GM12878 (cell line): ENCODE results near the gene MEI1. TPM values are rescaled to one million over a fixed set of nuclear protein-coding genes. Genes with fewer than 3 reads are reported as not detected.

ENCODE experiments used
- ATF7 ChIP-seq: fragments of 450-650 bp; IDR thresholded peaks from 2 replicates; pipeline ENCODE4 v1.6.1; 2016; ENCODE audit warnings: low read depth, mild to moderate bottlenecking
- CEBPZ ChIP-seq: fragments of 150-350 bp; IDR thresholded peaks from 2 replicates; pipeline ENCODE4 v1.6.1; 2016; ENCODE audit warnings: low read depth, low read length
- CHD1 ChIP-seq: IDR thresholded peaks from 2 replicates; pipeline ENCODE4 v1.6.1; 2012; ENCODE audit warnings: low read depth, low read length, improper control_type of control experiment
- SMAD1 ChIP-seq: fragments of 450-650 bp; IDR thresholded peaks from 2 replicates; pipeline ENCODE4 v1.6.1; 2018; ENCODE audit warnings: mild to moderate bottlenecking, low read depth; ENCODE audit not compliant: partially characterized antibody
- ZBTB33 ChIP-seq: fragments of 450-650 bp; IDR thresholded peaks from 2 replicates; pipeline ENCODE4 v1.6.1; 2017; ENCODE audit warnings: mild to moderate bottlenecking
- ZNF592 ChIP-seq: fragments of 450-650 bp; IDR thresholded peaks from 2 replicates; pipeline ENCODE4 v1.6.1; 2017; ENCODE audit warnings: mild to moderate bottlenecking, moderate library complexity
- polyA plus RNA-seq, 11 experiments: library from polyadenylated mRNA; depleted of rRNA in 4 of 11; unstranded in 6 of 11; stranded (reverse) in 5 of 11; fragments of >200 nt; fragmentation: Nextera tagmentation in 4 of 11; fragmentation: Illumina TruSeq in 1 of 11; extraction: Ambion mirVana in 4 of 11; extraction: Trizol in 1 of 11; gene quantifications; 1 replicate in 1 of 11; 2 replicates in 10 of 11; pipeline versions ENCODE4 v1.2.1 to v1.2.3, GENCODE V29; 2011 to 2016; ENCODE audit warnings: inconsistent platforms in 2 of 11, missing spikeins in 2 of 11, low read depth in 1 of 11
- total RNA-seq, 4 experiments: library from RNA; depleted of rRNA in 3 of 4; stranded (reverse); fragments of >200 nt in 3 of 4; fragmentation: Illumina TruSeq in 1 of 4; extraction: Trizol in 1 of 4; gene quantifications; 2 replicates each; pipeline versions ENCODE4 v1.2.1 to v1.2.3, GENCODE V29; 2013 to 2021

Gene MEI1
- total and polyA plus RNA-seq, 10 of the 15 experiments (the other 5 are each of a cell fraction or from before 2014, with no cell fraction given): 27.9 to 48.9 (median 35.8) TPM

GRCh38 chr22:41822317-41823057 lies 123.2 kb downstream of the MEI1 start (continued):
- no peak for TF ChIP-seq CEBPZ
- TF ChIP-seq SMAD1: no peak
- no peak for TF ChIP-seq CHD1
- no peak for TF ChIP-seq ATF7
- TF ChIP-seq ZBTB33: no peak
- no peak; the same call in 1 of the 2 replicates for TF ChIP-seq ZNF592
- TF ChIP-seq, all 136 proteins: peak for 8
